H1 (cell line): ENCODE results near the gene OR4A16. TPM values are rescaled to one million over a fixed set of nuclear protein-coding genes. Genes with fewer than 3 reads are reported as not detected.

Source experiments
- polyA plus RNA-seq, 7 experiments: library from polyadenylated mRNA; depleted of rRNA in 3 of 7; stranded (reverse) in 5 of 7; unstranded in 2 of 7; fragments of >200 nt in 5 of 7; fragments of 200-250 nt in 2 of 7; gene quantifications; 1 replicate in 5 of 7; 2 replicates in 1 of 7; 4 replicates in 1 of 7; pipeline versions ENCODE4 v1.2.1 to v1.2.3, GENCODE V29; 2011 to 2013; ENCODE audit warnings: missing spikeins in 2 of 7, mixed read lengths in 2 of 7
- total RNA-seq: library from RNA; stranded (reverse); fragmentation: NEBNext Ultra II Directional; extraction: Animal tissue kit (Norgen Biotek cat#: 25700); gene quantifications from 2 replicates; pipeline ENCODE4 v1.2.1, GENCODE V29; 2021

The OR4A16 gene
- total and polyA plus RNA-seq, 2 of the 8 experiments (the other 6 are each of a cell fraction or from before 2014, with no cell fraction given): not detected

Other genes starting within 250 kb of the OR4A16 start
- not detected in 2 replicates for gene TRIM48, start 81.0 kb upstream of the OR4A16 start, total RNA-seq
- not detected in 2 replicates for gene TRIM48, start 81.0 kb upstream of the OR4A16 start, polyA plus RNA-seq (2011; rRNA removed)
- gene OR4A15, start 24.8 kb downstream of the OR4A16 start, total RNA-seq: not detected in 2 replicates
- gene OR4A15, start 24.8 kb downstream of the OR4A16 start, polyA plus RNA-seq (2011; rRNA removed): not detected in 2 replicates
- gene OR4C15, start 211.3 kb downstream of the OR4A16 start, total RNA-seq: not detected in 2 replicates
- gene OR4C15, start 211.3 kb downstream of the OR4A16 start, polyA plus RNA-seq (2011; rRNA removed): not detected in 2 replicates
- gene OR4C16, start 228.9 kb downstream of the OR4A16 start, total RNA-seq: not detected in 2 replicates
- not detected in 2 replicates for gene OR4C16, start 228.9 kb downstream of the OR4A16 start, polyA plus RNA-seq (2011; rRNA removed)